ENCODE results near the gene ADARB2.

The ADARB2 gene

GRCh38 chr10:1715821-1716220 is 21.5 kb downstream of the ADARB2 start:
- TF ChIP-seq, protein P1, sequence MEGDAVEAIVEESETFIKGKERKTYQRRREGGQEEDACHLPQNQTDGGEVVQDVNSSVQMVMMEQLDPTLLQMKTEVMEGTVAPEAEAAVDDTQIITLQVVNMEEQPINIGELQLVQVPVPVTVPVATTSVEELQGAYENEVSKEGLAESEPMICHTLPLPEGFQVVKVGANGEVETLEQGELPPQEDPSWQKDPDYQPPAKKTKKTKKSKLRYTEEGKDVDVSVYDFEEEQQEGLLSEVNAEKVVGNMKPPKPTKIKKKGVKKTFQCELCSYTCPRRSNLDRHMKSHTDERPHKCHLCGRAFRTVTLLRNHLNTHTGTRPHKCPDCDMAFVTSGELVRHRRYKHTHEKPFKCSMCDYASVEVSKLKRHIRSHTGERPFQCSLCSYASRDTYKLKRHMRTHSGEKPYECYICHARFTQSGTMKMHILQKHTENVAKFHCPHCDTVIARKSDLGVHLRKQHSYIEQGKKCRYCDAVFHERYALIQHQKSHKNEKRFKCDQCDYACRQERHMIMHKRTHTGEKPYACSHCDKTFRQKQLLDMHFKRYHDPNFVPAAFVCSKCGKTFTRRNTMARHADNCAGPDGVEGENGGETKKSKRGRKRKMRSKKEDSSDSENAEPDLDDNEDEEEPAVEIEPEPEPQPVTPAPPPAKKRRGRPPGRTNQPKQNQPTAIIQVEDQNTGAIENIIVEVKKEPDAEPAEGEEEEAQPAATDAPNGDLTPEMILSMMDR (IDR thresholded peaks at IDR 0.05; ENCODE audit: insufficient read depth, low read length, missing control alignments), result no peak
- CTCF ChIA-PET, result no interaction called here
- no peak for DNase-seq (ENCODE audit: low read depth, low spot score)
- POLR2A ChIA-PET, result no interaction called here
- H3K4me3 ChIP-seq (ENCODE audit: low read depth, low read length), result no peak overlapping the region

DNA sequence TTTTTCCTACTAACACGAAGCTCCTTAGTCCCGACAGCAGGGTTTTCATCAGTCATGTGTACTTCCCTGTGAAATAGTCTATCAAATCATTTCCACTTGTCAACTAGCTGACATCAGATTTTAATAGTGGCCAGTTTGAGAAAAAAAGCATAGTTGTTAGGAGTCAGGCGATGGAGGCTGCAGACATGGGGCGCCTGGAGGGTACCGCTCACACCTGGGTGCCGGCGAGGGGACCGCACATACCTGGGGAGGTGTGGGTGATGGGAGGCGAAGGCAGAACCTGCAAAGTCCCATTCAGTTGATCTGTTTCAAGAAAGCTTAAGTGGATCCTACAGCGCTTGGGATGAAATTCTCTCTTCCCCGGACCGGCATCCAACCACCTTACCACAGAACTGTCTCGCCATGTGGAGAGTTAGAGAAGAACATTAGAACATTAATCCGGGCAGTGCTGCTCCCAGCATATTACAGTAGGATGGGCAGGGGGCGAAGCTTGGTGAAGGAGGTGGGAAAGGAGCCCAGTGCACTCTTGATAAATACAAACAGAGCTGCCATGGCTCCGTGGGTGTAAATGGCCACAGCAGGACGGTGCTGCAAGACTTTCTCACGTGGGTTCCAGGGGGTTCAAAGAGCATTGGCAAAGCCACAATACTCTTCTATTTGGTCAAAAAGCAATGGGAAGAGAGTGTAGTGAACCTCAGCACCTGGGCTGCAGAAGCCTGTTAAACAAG is 24.2 kb downstream of the ADARB2 start:
- TF ChIP-seq, protein P1 (IDR thresholded peaks at IDR 0.05; ENCODE audit: insufficient read depth, low read length, missing control alignments), result no peak
- POLR2A ChIA-PET, result no interaction called here
- CTCF ChIA-PET, result no interaction called here
- DNase-seq (ENCODE audit: low read depth, low spot score), result no peak
- no peak overlapping the region for H3K4me3 ChIP-seq (ENCODE audit: low read depth, low read length)

DNA sequence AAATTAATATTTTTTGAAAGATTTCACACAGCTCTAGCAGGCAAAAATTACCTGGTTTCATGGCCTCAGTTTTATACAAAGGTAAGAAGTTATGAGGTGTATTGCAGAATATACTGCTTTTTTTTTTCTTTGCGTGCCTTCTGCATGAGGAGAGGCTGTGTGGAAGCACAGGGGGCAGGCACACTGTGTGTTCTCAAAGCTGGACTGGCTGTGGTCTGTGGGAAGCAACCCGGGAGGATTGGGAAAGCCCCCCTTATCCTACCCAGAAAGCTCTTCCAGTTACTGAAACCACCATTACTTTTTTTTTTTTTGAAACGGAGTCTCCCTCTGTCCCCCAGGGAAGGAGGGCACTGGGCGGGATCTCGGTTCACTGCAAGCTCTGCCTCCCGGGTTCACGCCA is 25.0 kb downstream of the ADARB2 start:
- no peak for DNase-seq (ENCODE audit: low read depth, low spot score)
- ChIA-PET CTCF (no interaction called here), POLR2A (no interaction called here)
- TF ChIP-seq, protein P1 (IDR thresholded peaks at IDR 0.05; ENCODE audit: insufficient read depth, low read length, missing control alignments), result no peak
- no peak overlapping the region for H3K4me3 ChIP-seq (ENCODE audit: low read depth, low read length)

- TF ChIP-seq, protein P1 (IDR thresholded peaks at IDR 0.05; ENCODE audit: insufficient read depth, low read length, missing control alignments), result no peak
- POLR2A ChIA-PET, result no interaction called here
- DNase-seq (ENCODE audit: low read depth, low spot score), result no peak
- no peak overlapping the region for H3K4me3 ChIP-seq (ENCODE audit: low read depth, low read length)
- CTCF ChIA-PET, result no interaction called here
These were observed 28.2 kb downstream of the ADARB2 start for GRCh38 chr10:1709161-1709560.

DNA sequence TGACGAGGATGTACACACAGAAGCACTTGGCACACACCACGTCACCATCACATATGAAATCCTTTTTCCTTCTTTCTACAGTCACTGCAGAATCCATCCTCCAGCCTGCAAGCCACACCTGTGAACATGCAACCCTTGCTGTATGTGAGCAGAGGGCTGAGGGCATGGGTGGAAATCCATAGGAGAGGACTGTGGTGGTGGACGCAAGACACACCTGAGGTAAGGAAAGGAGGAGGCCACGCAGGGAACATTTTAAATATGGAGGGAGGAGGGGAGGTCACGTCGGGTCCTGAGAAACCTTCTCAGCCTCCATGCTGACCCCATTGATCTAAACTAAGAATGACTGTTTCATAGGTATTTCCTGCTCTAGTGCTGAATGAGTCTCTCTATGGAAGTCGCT is 28.6 kb downstream of the ADARB2 start:
- ChIA-PET POLR2A (no interaction called here), CTCF (no interaction called here)
- TF ChIP-seq, protein P1 (IDR thresholded peaks at IDR 0.05; ENCODE audit: insufficient read depth, low read length, missing control alignments), result no peak
- H3K4me3 ChIP-seq (ENCODE audit: low read depth, low read length), result no peak overlapping the region
- no peak for DNase-seq (ENCODE audit: low read depth, low spot score)

- no peak for DNase-seq (ENCODE audit: low read depth, low spot score)
- no peak overlapping the region for H3K4me3 ChIP-seq (ENCODE audit: low read depth, low read length)
- CTCF ChIA-PET, result no interaction called here
- TF ChIP-seq, protein P1 (IDR thresholded peaks at IDR 0.05; ENCODE audit: insufficient read depth, low read length, missing control alignments), result no peak
- POLR2A ChIA-PET, result no interaction called here
These were observed 30.6 kb downstream of the ADARB2 start for GRCh38 chr10:1706711-1707110.

Data from AG04449 (cell line).